Measurements from ENCODE around the gene GRAMD1A.
"Not testable (repeated sequence)": the region's sequence is repeated elsewhere in the genome, so short reads cannot be mapped to it uniquely, and the experiment has no call there.

Gene GRAMD1A

DNA sequence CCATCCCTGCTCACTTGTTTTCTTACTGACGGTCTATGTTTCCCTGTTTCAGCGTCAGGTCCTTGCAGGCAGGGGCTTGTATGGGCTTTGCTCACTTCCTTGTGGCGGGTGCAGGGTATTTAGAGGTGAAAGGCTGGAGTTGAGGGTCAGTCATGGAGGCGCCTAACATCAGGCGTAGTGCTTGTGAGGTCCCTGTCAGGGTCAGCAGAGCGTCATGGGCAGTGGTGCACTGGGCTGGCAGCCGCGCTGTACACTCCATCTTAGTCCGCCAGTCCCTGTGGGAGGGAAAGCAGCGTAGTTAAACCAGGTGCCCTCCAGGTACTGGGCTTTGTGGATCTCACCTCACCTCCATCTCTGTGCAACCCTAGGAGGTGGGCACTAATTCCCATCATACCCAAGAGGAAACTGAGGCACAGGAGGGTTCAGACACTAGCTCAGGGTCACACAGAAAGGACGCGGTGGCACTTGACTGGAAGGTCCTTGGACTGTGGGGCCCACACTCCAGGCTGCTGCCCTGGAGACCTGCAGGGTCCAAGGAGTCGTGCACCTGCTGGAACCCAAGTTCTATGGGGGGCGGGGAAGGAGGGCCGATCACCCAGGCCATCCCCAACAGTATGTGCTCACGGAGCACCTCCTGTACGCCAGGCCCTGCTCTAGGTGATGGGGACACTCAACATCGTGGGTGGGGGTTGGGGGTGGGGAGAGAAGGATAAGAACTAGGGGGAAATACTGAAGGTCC, 4.6 kb downstream of the GRAMD1A start:
- ATAC-seq = no peak
- TF ChIP-seq ZNF565 (CRISPR knock-in tag; conservative IDR thresholded peaks at IDR 0.05; ENCODE audit: low read depth) = no peak
- no peak for TF ChIP-seq PPARA (CRISPR knock-in tag; IDR thresholded peaks at IDR 0.05; ENCODE audit: borderline replicate concordance)
- TF ChIP-seq ARNTL (CRISPR knock-in tag; IDR thresholded peaks at IDR 0.05; ENCODE audit: borderline replicate concordance, low read depth) = no peak
- TF ChIP-seq POU6F1 (CRISPR knock-in tag; IDR thresholded peaks at IDR 0.05; ENCODE audit: borderline replicate concordance, low read depth) = no peak
- TF ChIP-seq, protein P1, sequence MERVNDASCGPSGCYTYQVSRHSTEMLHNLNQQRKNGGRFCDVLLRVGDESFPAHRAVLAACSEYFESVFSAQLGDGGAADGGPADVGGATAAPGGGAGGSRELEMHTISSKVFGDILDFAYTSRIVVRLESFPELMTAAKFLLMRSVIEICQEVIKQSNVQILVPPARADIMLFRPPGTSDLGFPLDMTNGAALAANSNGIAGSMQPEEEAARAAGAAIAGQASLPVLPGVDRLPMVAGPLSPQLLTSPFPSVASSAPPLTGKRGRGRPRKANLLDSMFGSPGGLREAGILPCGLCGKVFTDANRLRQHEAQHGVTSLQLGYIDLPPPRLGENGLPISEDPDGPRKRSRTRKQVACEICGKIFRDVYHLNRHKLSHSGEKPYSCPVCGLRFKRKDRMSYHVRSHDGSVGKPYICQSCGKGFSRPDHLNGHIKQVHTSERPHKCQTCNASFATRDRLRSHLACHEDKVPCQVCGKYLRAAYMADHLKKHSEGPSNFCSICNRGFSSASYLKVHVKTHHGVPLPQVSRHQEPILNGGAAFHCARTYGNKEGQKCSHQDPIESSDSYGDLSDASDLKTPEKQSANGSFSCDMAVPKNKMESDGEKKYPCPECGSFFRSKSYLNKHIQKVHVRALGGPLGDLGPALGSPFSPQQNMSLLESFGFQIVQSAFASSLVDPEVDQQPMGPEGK (CRISPR knock-in tag; IDR thresholded peaks at IDR 0.05; ENCODE audit: borderline replicate concordance) = no peak
- no peak for TF ChIP-seq SNAI2 (CRISPR knock-in tag; IDR thresholded peaks at IDR 0.05)
- TF ChIP-seq RARB (CRISPR knock-in tag; IDR thresholded peaks at IDR 0.05) = no peak
- no peak for TF ChIP-seq ZNF8 (CRISPR knock-in tag; IDR thresholded peaks at IDR 0.05)
- TF ChIP-seq ZFP3 (CRISPR knock-in tag; IDR thresholded peaks at IDR 0.05) = no peak
- no peak for TF ChIP-seq TCF4 (CRISPR knock-in tag; IDR thresholded peaks at IDR 0.05; ENCODE audit: borderline replicate concordance)
- TF ChIP-seq ZNF70 (CRISPR knock-in tag; IDR thresholded peaks at IDR 0.05) = no peak
- no peak for TF ChIP-seq BACH2 (CRISPR knock-in tag; IDR thresholded peaks at IDR 0.05; ENCODE audit: borderline replicate concordance)
- TF ChIP-seq, protein P2, sequence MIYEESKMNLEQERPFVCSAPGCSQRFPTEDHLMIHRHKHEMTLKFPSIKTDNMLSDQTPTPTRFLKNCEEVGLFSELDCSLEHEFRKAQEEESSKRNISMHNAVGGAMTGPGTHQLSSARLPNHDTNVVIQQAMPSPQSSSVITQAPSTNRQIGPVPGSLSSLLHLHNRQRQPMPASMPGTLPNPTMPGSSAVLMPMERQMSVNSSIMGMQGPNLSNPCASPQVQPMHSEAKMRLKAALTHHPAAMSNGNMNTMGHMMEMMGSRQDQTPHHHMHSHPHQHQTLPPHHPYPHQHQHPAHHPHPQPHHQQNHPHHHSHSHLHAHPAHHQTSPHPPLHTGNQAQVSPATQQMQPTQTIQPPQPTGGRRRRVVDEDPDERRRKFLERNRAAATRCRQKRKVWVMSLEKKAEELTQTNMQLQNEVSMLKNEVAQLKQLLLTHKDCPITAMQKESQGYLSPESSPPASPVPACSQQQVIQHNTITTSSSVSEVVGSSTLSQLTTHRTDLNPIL (CRISPR knock-in tag; IDR thresholded peaks at IDR 0.05; ENCODE audit: low read depth) = no peak

- no peak for TF ChIP-seq POU6F1 (CRISPR knock-in tag; IDR thresholded peaks at IDR 0.05; ENCODE audit: borderline replicate concordance, low read depth)
- TF ChIP-seq ZC3H10 (CRISPR knock-in tag; IDR thresholded peaks at IDR 0.05) = no peak
- TF ChIP-seq BACH2 (CRISPR knock-in tag; IDR thresholded peaks at IDR 0.05; ENCODE audit: borderline replicate concordance) = no peak
- no peak for TF ChIP-seq RARB (CRISPR knock-in tag; IDR thresholded peaks at IDR 0.05)
- TF ChIP-seq ZFP3 (CRISPR knock-in tag; IDR thresholded peaks at IDR 0.05) = no peak
- no peak for TF ChIP-seq OSR1 (CRISPR knock-in tag; IDR thresholded peaks at IDR 0.05)
- TF ChIP-seq, protein P2 (CRISPR knock-in tag; IDR thresholded peaks at IDR 0.05; ENCODE audit: low read depth) = no peak
- ATAC-seq = no peak
Measured at GRCh38 chr19:35005256-35005977, 5.3 kb downstream of the GRAMD1A start.

DNA sequence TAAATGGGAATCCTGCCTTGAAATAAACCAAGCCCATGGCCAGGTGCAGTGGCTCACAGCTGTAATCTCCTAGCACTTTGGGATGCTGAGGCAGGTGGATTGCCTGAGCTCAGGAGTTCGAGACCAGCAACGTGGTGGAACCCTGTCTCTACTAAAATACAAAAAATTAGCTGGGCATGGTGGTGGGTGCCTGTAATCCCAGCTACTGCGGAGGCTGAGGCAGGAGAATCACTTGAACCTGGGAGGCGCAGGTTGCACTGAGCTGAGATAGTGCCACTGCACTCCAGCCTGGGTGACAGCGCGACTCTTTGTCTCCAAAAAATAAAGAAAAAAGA, 5.9 kb downstream of the GRAMD1A start:
- ATAC-seq = not testable (repeated sequence)

- ATAC-seq = no peak
- TF ChIP-seq, protein P1 (CRISPR knock-in tag; IDR thresholded peaks at IDR 0.05; ENCODE audit: borderline replicate concordance) = no peak
- TF ChIP-seq ZNF8 (CRISPR knock-in tag; IDR thresholded peaks at IDR 0.05) (no peak), GLIS3 (CRISPR knock-in tag; IDR thresholded peaks at IDR 0.05) (no peak), PPARA (CRISPR knock-in tag; IDR thresholded peaks at IDR 0.05; ENCODE audit: borderline replicate concordance) (no peak), ESRRG (CRISPR knock-in tag; IDR thresholded peaks at IDR 0.05) (no peak), ZC3H10 (CRISPR knock-in tag; IDR thresholded peaks at IDR 0.05) (no peak), ZFP30 (CRISPR knock-in tag; IDR thresholded peaks at IDR 0.05) (no peak), BACH2 (CRISPR knock-in tag; IDR thresholded peaks at IDR 0.05; ENCODE audit: borderline replicate concordance) (no peak), OSR1 (CRISPR knock-in tag; IDR thresholded peaks at IDR 0.05) (no peak)
- TF ChIP-seq, protein P3, sequence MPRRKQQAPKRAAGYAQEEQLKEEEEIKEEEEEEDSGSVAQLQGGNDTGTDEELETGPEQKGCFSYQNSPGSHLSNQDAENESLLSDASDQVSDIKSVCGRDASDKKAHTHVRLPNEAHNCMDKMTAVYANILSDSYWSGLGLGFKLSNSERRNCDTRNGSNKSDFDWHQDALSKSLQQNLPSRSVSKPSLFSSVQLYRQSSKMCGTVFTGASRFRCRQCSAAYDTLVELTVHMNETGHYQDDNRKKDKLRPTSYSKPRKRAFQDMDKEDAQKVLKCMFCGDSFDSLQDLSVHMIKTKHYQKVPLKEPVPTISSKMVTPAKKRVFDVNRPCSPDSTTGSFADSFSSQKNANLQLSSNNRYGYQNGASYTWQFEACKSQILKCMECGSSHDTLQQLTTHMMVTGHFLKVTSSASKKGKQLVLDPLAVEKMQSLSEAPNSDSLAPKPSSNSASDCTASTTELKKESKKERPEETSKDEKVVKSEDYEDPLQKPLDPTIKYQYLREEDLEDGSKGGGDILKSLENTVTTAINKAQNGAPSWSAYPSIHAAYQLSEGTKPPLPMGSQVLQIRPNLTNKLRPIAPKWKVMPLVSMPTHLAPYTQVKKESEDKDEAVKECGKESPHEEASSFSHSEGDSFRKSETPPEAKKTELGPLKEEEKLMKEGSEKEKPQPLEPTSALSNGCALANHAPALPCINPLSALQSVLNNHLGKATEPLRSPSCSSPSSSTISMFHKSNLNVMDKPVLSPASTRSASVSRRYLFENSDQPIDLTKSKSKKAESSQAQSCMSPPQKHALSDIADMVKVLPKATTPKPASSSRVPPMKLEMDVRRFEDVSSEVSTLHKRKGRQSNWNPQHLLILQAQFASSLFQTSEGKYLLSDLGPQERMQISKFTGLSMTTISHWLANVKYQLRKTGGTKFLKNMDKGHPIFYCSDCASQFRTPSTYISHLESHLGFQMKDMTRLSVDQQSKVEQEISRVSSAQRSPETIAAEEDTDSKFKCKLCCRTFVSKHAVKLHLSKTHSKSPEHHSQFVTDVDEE (CRISPR knock-in tag; IDR thresholded peaks at IDR 0.05) = no peak
Measured at GRCh38 chr19:35006342-35006998, 6.3 kb downstream of the GRAMD1A start.
